OCI-LY7 (cell line): Measurements from ENCODE around the gene GLS. TPM values are rescaled to one million over a fixed set of nuclear protein-coding genes. Genes with fewer than 3 reads are reported as not detected.
"Not testable (repeated sequence)": the region's sequence is repeated elsewhere in the genome, so short reads cannot be mapped to it uniquely, and the experiment has no call there.

ENCODE experiments used
- BruUV-seq: library from RNA; stranded (reverse); fragments of 400-500 nt; replicated peaks from 2 replicates; lab custom pipeline; 2021; lab: Mats Ljungman, UMichigan
- CTCF ChIA-PET: fragments of 300-600 bp; sonication (Branson Sonifier 250); formaldehyde crosslinking; loops from one replicate; lab custom pipeline; 2022; ENCODE audit warnings: antibody characterized with exemption; ENCODE audit not compliant: unreplicated experiment; lab: Charles Lee
- POLR2A ChIA-PET: fragments of 300-600 bp; sonication (Branson Sonifier 250); formaldehyde crosslinking; loops from one replicate; lab custom pipeline; 2022; ENCODE audit warnings: antibody characterized with exemption; lab: Charles Lee
- DNase-seq: peaks from one replicate; pipeline ENCODE4 v3.0.0-alpha.2; 2015; ENCODE audit warnings: low spot score
- H2AFZ ChIP-seq: fragments of 200-600 bp; sonication (generic), shearing (Covaris generic); 2 replicates; pipeline ENCODE4 v1.6.1; 2014; ENCODE audit warnings: mild to moderate bottlenecking, antibody characterized with exemption, low read length, moderate library complexity
- H3K27ac ChIP-seq: fragments of 200-600 bp; sonication (generic); 2 replicates; pipeline ENCODE4 v1.5.1; 2014; ENCODE audit warnings: mixed run types, low read depth, mild to moderate bottlenecking, moderate library complexity, low read length, inconsistent platforms; ENCODE audit not compliant: poor library complexity, severe bottlenecking
- H3K36me3 ChIP-seq: fragments of 200-600 bp; sonication (generic); 2 replicates; pipeline ENCODE4 v1.6.1; 2014; ENCODE audit warnings: mild to moderate bottlenecking, antibody characterized with exemption, low read length, moderate library complexity, mixed read lengths; ENCODE audit not compliant: insufficient read depth
- H3K4me1 ChIP-seq: fragments of 200-600 bp; sonication (generic); 2 replicates; pipeline ENCODE4 v1.5.1; 2014; ENCODE audit warnings: mild to moderate bottlenecking, low read length; ENCODE audit not compliant: insufficient read depth, poor library complexity, severe bottlenecking
- H3K4me2 ChIP-seq: fragments of 200-600 bp; sonication (generic); 2 replicates; pipeline ENCODE4 v1.6.1; 2014; ENCODE audit warnings: mild to moderate bottlenecking, low read length
- H3K4me3 ChIP-seq: fragments of 200-600 bp; sonication (generic); 2 replicates; pipeline ENCODE4 v1.5.1; 2014; ENCODE audit warnings: mild to moderate bottlenecking, low read depth, low read length; ENCODE audit not compliant: poor library complexity, severe bottlenecking
- H3K79me2 ChIP-seq: fragments of 200-600 bp; sonication (generic); 2 replicates; pipeline ENCODE4 v1.6.1; 2016; ENCODE audit warnings: low read depth, mild to moderate bottlenecking, low read length, moderate library complexity, mixed read lengths; ENCODE audit not compliant: insufficient read depth
- H3K9me2 ChIP-seq: fragments of 200-600 bp; sonication (generic); 2 replicates; pipeline ENCODE4 v1.6.1; 2016; ENCODE audit warnings: mild to moderate bottlenecking, low read length, mixed read lengths; ENCODE audit not compliant: insufficient read depth
- H3K9me3 ChIP-seq: fragments of 200-600 bp; sonication (generic); 2 replicates; pipeline ENCODE4 v1.6.1; 2014; ENCODE audit warnings: mild to moderate bottlenecking, mixed run types, low read length, mixed read lengths
- H4K20me1 ChIP-seq: fragments of 200-600 bp; sonication (generic); 2 replicates; pipeline ENCODE4 v1.6.1; 2014; ENCODE audit warnings: mild to moderate bottlenecking, antibody characterized with exemption, low read length, moderate library complexity, mixed read lengths; ENCODE audit not compliant: insufficient read depth
- EZH2phosphoT487 ChIP-seq: fragments of 200-600 bp; sonication (generic); IDR thresholded peaks from 2 replicates; pipeline ENCODE4 v1.6.1; 2018; ENCODE audit warnings: low read depth, borderline replicate concordance, mild to moderate bottlenecking, mixed run types, antibody characterized with exemption, low read length, moderate library complexity, mixed read lengths
- intact Hi-C: fragments of 100-400 bp; cut with micrococcal nuclease; formaldehyde crosslinking; loops from one replicate; pipeline ENCODE4 v1.10.0; 2022; ENCODE audit not compliant: unreplicated experiment
- total RNA-seq, 2 experiments: library from RNA; depleted of rRNA in 1 of 2; stranded (reverse); fragments of >200 nt in 1 of 2; shearing (Covaris generic) in 1 of 2; gene quantifications; 2 replicates each; pipeline ENCODE4 v1.2.3, GENCODE V29; 2014 to 2022
- TF ChIP-seq, protein P1 (sequence below): fragments of 200-600 bp; sonication (generic); conservative IDR thresholded peaks from 2 replicates; pipeline ENCODE4 v1.5.1; 2014; ENCODE audit warnings: mild to moderate bottlenecking, antibody characterized with exemption, low read length, moderate library complexity, mixed read lengths

The GLS gene
- total RNA-seq, 2 experiments from 2014 or later: 102 to 103 TPM

DNA sequence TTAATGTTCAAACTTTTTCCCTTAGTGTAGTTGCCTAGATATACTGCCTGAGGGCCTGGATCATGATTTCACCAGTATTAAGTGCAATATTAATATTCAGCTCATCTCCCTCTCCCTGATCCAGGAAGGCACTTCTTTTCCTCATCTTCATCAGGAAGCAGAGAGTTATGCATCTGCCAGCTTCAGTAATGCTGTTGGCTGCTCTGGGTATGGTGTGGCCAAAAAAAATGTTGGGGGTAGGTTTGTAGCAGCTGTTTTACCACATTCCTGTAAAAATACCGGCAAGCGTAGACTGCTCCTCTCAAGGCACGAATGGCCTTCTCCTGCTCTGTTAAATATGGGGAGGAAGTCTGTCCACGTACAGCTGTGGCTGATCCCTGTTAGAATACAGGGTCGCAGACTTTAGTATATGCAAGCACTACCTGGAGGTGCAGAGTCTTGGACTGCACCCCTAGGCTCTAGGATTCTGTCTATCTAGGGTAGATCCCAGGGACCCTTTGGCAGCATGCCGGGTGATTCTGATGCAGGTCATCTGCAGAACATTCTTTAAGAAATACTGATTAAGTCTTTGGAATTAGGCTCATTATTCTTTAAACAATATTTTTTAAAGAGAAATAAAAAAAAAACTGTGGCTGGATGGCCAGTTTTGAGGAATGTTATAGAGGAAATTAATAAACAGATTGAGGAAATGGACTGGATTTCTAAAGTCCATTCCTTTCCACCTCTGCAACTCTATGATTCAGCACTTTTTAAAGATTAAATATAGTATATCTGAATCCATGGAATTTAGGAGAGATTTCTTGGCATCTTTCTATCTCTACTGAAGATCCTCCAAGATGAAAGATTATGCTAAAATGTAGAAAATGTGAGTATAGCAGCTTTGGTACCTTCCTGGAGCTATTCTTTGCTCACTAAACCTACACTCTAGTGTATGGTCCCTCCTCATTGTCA, 21.0 kb upstream of the GLS start:
- Histone ChIP-seq H3K36me3 (no peaks in the 10 kb centered on the region), H3K27ac (no peak overlapping the region), H2AFZ (no peak overlapping the region), H3K4me1 (no peaks in the 10 kb centered on the region), H3K79me2 (no peaks in the 10 kb centered on the region), H3K9me2 (no peaks in the 10 kb centered on the region), H3K4me3 (no peak overlapping the region), H3K4me2 (no peak overlapping the region), H4K20me1 (no peaks in the 10 kb centered on the region), H3K9me3 (no peaks in the 10 kb centered on the region)
- intact Hi-C loops: loop anchor here (10.0 kb wide), 1 partner anchor 295 kb away; the partner anchor contains the start of gene STAT4
- no peak for TF ChIP-seq EZH2phosphoT487
- TF ChIP-seq, protein P1, sequence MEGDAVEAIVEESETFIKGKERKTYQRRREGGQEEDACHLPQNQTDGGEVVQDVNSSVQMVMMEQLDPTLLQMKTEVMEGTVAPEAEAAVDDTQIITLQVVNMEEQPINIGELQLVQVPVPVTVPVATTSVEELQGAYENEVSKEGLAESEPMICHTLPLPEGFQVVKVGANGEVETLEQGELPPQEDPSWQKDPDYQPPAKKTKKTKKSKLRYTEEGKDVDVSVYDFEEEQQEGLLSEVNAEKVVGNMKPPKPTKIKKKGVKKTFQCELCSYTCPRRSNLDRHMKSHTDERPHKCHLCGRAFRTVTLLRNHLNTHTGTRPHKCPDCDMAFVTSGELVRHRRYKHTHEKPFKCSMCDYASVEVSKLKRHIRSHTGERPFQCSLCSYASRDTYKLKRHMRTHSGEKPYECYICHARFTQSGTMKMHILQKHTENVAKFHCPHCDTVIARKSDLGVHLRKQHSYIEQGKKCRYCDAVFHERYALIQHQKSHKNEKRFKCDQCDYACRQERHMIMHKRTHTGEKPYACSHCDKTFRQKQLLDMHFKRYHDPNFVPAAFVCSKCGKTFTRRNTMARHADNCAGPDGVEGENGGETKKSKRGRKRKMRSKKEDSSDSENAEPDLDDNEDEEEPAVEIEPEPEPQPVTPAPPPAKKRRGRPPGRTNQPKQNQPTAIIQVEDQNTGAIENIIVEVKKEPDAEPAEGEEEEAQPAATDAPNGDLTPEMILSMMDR: no peak
- BruUV-seq: no TSS peak
- CTCF ChIA-PET: interaction anchor here (1.0 kb wide), 1 partner anchor 21 kb away, joined by 3 read pairs; no protein-coding TSS in a partner anchor
- DNase-seq: no peak
- POLR2A ChIA-PET: interaction anchor here (1.4 kb wide), 1 partner anchor 20 kb away, joined by 3 read pairs; no protein-coding TSS in a partner anchor

DNA sequence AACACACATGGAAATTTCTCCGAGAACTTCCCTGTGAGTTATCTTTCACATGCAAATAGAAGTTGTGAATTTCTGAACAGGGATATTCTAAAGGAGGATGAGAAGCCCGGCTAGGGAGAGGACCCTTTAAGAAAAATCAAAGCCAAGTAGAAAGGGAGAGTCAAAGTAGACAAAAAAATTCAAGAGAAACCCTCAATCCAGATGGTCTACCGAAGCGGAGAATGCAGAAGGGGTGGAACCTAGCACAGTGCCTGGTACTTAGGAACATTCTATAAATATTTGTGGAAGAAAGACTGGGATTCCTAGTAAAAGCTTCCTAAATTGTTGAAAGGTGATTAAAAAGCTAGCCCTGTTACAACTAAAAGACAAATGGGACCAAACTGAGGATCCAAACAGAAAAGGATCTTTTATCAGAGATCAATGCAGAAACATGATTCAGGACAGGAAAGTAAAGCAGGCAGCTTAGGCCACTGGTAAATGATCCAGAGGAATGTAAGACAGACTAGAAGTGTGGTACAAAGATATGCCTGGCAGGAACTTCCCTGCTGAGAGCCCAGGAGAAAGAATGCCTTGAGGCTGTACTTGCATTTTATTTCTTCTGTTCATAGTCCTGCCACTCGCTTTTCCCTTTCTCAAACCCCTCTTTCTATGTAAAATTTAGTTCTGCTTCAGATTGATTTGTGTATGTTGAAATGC, 19.5 kb upstream of the GLS start:
- ChIA-PET POLR2A (no interaction called here), CTCF (no interaction called here)
- Histone ChIP-seq H3K9me2 (no peaks in the 10 kb centered on the region), H3K4me1 (no peaks in the 10 kb centered on the region), H4K20me1 (no peaks in the 10 kb centered on the region), H3K9me3 (no peaks in the 10 kb centered on the region), H3K27ac (no peak overlapping the region), H2AFZ (no peak overlapping the region), H3K79me2 (no peaks in the 10 kb centered on the region), H3K4me3 (no peak overlapping the region), H3K36me3 (no peaks in the 10 kb centered on the region), H3K4me2 (no peak overlapping the region)
- TF ChIP-seq EZH2phosphoT487: no peak
- TF ChIP-seq, protein P1: no peak
- no peak for DNase-seq
- no TSS peak for BruUV-seq
- intact Hi-C loops: no loop called here

DNA sequence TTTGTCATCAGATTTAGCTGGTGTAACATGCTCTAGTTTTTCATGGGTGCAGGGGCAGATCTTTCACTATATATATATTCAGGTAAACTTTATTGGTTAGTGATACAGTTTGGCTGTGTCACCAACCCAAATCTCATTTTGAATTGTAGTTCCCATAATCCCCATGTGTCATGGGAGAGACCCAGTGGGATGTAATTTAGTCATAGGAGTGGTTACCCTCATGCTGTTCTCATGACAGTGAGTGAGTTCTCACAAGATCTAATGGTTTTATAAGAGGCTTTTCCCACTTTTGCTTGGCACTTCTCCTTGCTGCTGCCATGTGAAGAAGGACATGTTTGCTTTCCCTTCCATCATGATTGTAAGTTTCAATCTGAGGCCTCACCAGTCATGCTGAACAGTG, 18.5 kb upstream of the GLS start:
- DNase-seq, H2AFZ ChIP-seq, H3K9me2 ChIP-seq, intact Hi-C loops, H3K36me3 ChIP-seq, H3K4me2 ChIP-seq, H3K27ac ChIP-seq, H3K4me1 ChIP-seq, H3K79me2 ChIP-seq, CTCF ChIA-PET, H4K20me1 ChIP-seq, H3K9me3 ChIP-seq, H3K4me3 ChIP-seq, BruUV-seq: not testable (repeated sequence)
- POLR2A ChIA-PET: interaction anchor here (0.7 kb wide), 1 partner anchor 42 kb away, joined by 5 read pairs; no protein-coding TSS in a partner anchor
